Mesendoderm (in vitro differentiated cells): ENCODE measurements around the gene TREML2.

ENCODE experiments used
- DNase-seq: peaks from one replicate; pipeline ENCODE4 v3.0.0; 2013
- H2AK5ac ChIP-seq: 2 replicates; pipeline ENCODE4 v1.6.1; 2013; ENCODE audit warnings: low read length, inconsistent platforms
- H2BK120ac ChIP-seq: 2 replicates; pipeline ENCODE4 v1.6.1; 2013; ENCODE audit warnings: low read depth, mild to moderate bottlenecking, low read length, moderate library complexity, mixed read lengths
- H2BK15ac ChIP-seq: replicated peaks from 2 replicates; pipeline ENCODE4 v1.6.1; 2013; ENCODE audit warnings: low read depth, mild to moderate bottlenecking, moderate library complexity
- H2BK5ac ChIP-seq: 2 replicates; pipeline ENCODE4 v1.6.1; 2013; ENCODE audit warnings: low read length, inconsistent platforms
- H3K18ac ChIP-seq: 2 replicates; pipeline ENCODE4 v1.6.1; 2013; ENCODE audit warnings: mild to moderate bottlenecking, low read length, mixed read lengths
- H3K23ac ChIP-seq: one replicate; pipeline ENCODE4 v1.6.1; 2013; ENCODE audit warnings: low read length
- H3K27ac ChIP-seq: 2 replicates; pipeline ENCODE4 v1.5.1; 2013; ENCODE audit warnings: low read depth, mild to moderate bottlenecking, inconsistent platforms, low read length, moderate library complexity
- H3K27me3 ChIP-seq: 2 replicates; pipeline ENCODE4 v1.6.1; 2013; ENCODE audit warnings: low read length, control low read depth, mild to moderate bottlenecking, inconsistent platforms; ENCODE audit not compliant: insufficient read depth, poor library complexity
- H3K36me3 ChIP-seq: 2 replicates; pipeline ENCODE4 v1.6.1; 2013; ENCODE audit warnings: low read length, inconsistent platforms; ENCODE audit not compliant: control insufficient read depth, insufficient read depth
- H3K4ac ChIP-seq: one replicate; pipeline ENCODE4 v1.6.1; 2013; ENCODE audit warnings: low read depth, mild to moderate bottlenecking, low read length, moderate library complexity
- H3K4me1 ChIP-seq: 2 replicates; pipeline ENCODE4 v1.6.1; 2013; ENCODE audit warnings: low read depth, low read length, inconsistent platforms; ENCODE audit not compliant: control insufficient read depth
- H3K4me2 ChIP-seq: 2 replicates; pipeline ENCODE4 v1.6.1; 2013; ENCODE audit warnings: low read length
- H3K4me3 ChIP-seq: 2 replicates; pipeline ENCODE4 v1.5.1; 2013; ENCODE audit warnings: mild to moderate bottlenecking, low read length
- H3K56ac ChIP-seq: one replicate; pipeline ENCODE4 v1.6.1; 2013; ENCODE audit warnings: low read length
- H3K79me1 ChIP-seq: 2 replicates; pipeline ENCODE4 v1.6.1; 2013; ENCODE audit warnings: low read length, inconsistent platforms
- H3K79me2 ChIP-seq: 2 replicates; pipeline ENCODE4 v1.6.1; 2013; ENCODE audit warnings: mild to moderate bottlenecking, low read length; ENCODE audit not compliant: control insufficient read depth, insufficient read depth
- H3K9ac ChIP-seq: 2 replicates; pipeline ENCODE4 v1.6.1; 2013; ENCODE audit warnings: low read length, inconsistent platforms
- H4K5ac ChIP-seq: one replicate; pipeline ENCODE4 v1.6.1; 2013; ENCODE audit warnings: low read length
- H4K8ac ChIP-seq: one replicate; pipeline ENCODE4 v1.6.1; 2013; ENCODE audit warnings: low read depth, mild to moderate bottlenecking, control low read depth, low read length, moderate library complexity
- WGBS: extraction: QIAGEN DNeasy Blood & Tissue Kit; methylation state at CpG from one replicate; pipeline ENCODE4 v1.1.7; 2013; ENCODE audit warnings: low lambda C conversion rate, missing lambda C conversion rate; ENCODE audit not compliant: insufficient coverage; ENCODE audit errors: extremely low coverage; 5-methylcytosine and 5-hydroxymethylcytosine counted together

The TREML2 gene

DNA sequence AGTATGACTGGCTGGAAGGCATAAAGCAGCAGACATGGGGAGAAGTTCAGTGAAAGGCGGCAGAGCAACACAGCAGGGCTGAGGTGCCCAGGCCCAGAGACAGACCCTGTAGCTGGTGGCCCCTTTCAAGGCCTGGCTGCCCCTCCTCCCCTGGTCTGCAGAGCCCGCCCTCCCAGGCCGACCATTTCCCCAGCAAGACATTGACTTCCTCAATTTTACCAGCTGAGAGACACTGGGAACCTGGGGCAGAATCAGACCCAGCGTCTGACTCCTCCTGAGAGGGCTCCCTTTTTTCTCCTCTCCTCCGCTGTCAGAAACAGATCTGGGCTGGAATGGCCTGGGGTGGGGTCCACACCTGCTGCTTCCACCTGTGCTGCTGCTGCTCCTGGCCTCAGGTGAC lies 27.1 kb upstream of the TREML2 start, which contains the start of gene TREML4:
Gene TREML4 (plus strand): TSS at position 254 of the 400 bp plus-strand sequence. CDS start 79 bp downstream, at position 333.
- Histone ChIP-seq H3K4me3 (no peak within 1 kb of the TSS), H2BK5ac (no peak within 1 kb of the TSS), H3K4ac (no peak within 1 kb of the TSS), H3K27ac (no peak within 1 kb of the TSS), H2BK15ac (no peak within 1 kb of the TSS), H3K18ac (no peak within 1 kb of the TSS), H3K23ac (no peak within 1 kb of the TSS), H3K36me3 (no peaks in the 10 kb centered on the region), H2AK5ac (no peak within 1 kb of the TSS), H3K9ac (no peak within 1 kb of the TSS), H4K8ac (no peak within 1 kb of the TSS), H3K4me2 (no peak within 1 kb of the TSS), H2BK120ac (no peak within 1 kb of the TSS), H3K27me3 (no peaks in the 10 kb centered on the region), H3K4me1 (no peaks in the 10 kb centered on the region), H3K56ac (peak within 1 kb of the TSS; percentile 13), H3K79me1 (no peaks in the 10 kb centered on the region), H4K5ac (no peak within 1 kb of the TSS), H3K79me2 (no peaks in the 10 kb centered on the region)
- no peak for DNase-seq
- WGBS, result no CpG with 5 or more reads among the region's 5 CpGs

DNA sequence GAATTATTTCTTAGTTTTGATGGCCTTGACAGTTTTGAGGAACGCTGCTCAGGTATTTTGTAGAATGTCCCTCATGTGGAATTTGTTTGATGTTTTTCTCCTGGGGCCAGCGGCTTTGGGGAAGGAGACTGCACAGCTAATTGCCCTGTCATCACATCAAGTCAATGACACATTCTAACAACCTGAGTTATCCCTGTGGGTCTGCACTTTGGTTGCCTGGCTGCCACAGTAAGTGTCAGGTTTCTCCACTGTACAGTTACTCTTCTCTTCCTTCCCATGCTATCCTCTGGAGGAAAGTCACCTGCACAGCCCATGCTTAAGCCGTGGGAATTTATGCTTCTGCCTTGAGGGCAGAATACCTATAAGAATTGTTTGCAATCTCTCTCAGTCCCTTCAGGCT lies 25.8 kb upstream of the TREML2 start:
- H3K4ac ChIP-seq, result no peak overlapping the region
- no peaks in the 10 kb centered on the region for H3K36me3 ChIP-seq
- H3K4me3 ChIP-seq, result no peak overlapping the region
- no peaks in the 10 kb centered on the region for H3K79me1 ChIP-seq
- H3K18ac ChIP-seq, result no peak overlapping the region
- no peak overlapping the region for H3K27ac ChIP-seq
- no peak overlapping the region for H3K4me2 ChIP-seq
- no peak overlapping the region for H3K56ac ChIP-seq
- no peak for DNase-seq
- no peaks in the 10 kb centered on the region for H3K4me1 ChIP-seq
- H3K9ac ChIP-seq, result no peak overlapping the region
- no peak overlapping the region for H2AK5ac ChIP-seq
- no peak overlapping the region for H2BK15ac ChIP-seq
- no peak overlapping the region for H4K5ac ChIP-seq
- no peak overlapping the region for H3K23ac ChIP-seq
- no peaks in the 10 kb centered on the region for H3K27me3 ChIP-seq
- WGBS, result no CpG with 5 or more reads among the region's 3 CpGs
- H2BK5ac ChIP-seq, result no peak overlapping the region
- H2BK120ac ChIP-seq, result no peak overlapping the region
- H3K79me2 ChIP-seq, result no peaks in the 10 kb centered on the region
- H4K8ac ChIP-seq, result no peak overlapping the region

DNA sequence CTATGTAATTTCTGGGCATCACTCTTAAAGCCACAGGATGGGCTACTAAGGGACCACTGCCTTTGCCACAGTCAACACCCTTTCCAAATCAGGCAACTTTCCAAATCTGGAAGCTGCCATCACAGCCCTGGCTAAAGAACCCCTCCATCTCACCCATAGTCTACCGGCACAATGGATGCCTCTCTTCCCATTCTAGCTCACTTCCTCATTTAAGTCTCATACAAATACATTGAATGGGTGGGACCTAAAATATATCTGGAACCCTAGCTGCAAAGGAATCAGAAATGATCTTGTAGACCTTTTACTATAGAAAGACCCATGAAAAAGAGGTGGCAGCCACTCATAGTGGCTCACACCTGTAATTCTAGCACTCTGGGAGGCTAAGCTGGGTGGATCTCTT lies 23.9 kb upstream of the TREML2 start:
- H3K4ac ChIP-seq, result no peak overlapping the region
- H3K36me3 ChIP-seq, result no peaks in the 10 kb centered on the region
- H2BK5ac ChIP-seq, result no peak overlapping the region
- no peak overlapping the region for H3K27ac ChIP-seq
- no peak overlapping the region for H3K18ac ChIP-seq
- H3K79me2 ChIP-seq, result no peaks in the 10 kb centered on the region
- no peak overlapping the region for H3K4me3 ChIP-seq
- no peaks in the 10 kb centered on the region for H3K27me3 ChIP-seq
- H3K23ac ChIP-seq, result no peak overlapping the region
- no peak overlapping the region for H4K5ac ChIP-seq
- no peaks in the 10 kb centered on the region for H3K4me1 ChIP-seq
- H3K4me2 ChIP-seq, result no peak overlapping the region
- H3K9ac ChIP-seq, result no peak overlapping the region
- no peaks in the 10 kb centered on the region for H3K79me1 ChIP-seq
- no peak overlapping the region for H2AK5ac ChIP-seq
- no peak overlapping the region for H2BK120ac ChIP-seq
- WGBS, result no CpG with 5 or more reads among the region's 1 CpG
- no peak overlapping the region for H4K8ac ChIP-seq
- H2BK15ac ChIP-seq, result no peak overlapping the region
- no peak overlapping the region for H3K56ac ChIP-seq
- no peak for DNase-seq

DNA sequence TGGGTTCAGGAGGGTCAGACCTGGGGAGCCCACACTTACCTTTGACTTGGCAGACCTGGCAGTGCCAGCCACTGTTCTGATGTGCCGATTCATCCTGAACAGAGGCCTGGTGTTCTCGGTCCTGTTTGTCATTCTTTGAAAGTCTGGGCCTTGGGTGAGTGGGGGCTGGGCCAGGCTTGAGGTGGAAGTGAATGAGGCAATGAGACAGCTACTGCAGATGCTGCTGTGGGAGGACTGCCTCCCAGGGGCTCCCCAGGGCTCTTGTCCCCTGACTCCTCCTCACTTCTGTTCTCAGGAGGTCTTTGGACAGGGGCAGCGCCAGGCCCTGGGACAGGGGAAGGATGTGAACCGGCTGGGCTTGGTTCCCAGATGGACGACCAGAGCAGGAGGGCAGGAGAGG lies 21.6 kb upstream of the TREML2 start:
- Histone ChIP-seq H3K79me1 (no peaks in the 10 kb centered on the region), H2BK15ac (no peak overlapping the region), H3K56ac (no peak overlapping the region), H3K4me3 (no peak overlapping the region), H3K23ac (no peak overlapping the region), H3K4me2 (no peak overlapping the region), H3K36me3 (no peaks in the 10 kb centered on the region), H2AK5ac (no peak overlapping the region), H3K18ac (no peak overlapping the region), H3K9ac (no peak overlapping the region), H3K27me3 (no peaks in the 10 kb centered on the region), H4K8ac (no peak overlapping the region), H3K4me1 (no peaks in the 10 kb centered on the region), H2BK120ac (no peak overlapping the region), H3K79me2 (no peaks in the 10 kb centered on the region), H4K5ac (no peak overlapping the region), H3K4ac (no peak overlapping the region), H2BK5ac (no peak overlapping the region), H3K27ac (no peak overlapping the region)
- no peak for DNase-seq
- WGBS, result no CpG with 5 or more reads among the region's 5 CpGs

DNA sequence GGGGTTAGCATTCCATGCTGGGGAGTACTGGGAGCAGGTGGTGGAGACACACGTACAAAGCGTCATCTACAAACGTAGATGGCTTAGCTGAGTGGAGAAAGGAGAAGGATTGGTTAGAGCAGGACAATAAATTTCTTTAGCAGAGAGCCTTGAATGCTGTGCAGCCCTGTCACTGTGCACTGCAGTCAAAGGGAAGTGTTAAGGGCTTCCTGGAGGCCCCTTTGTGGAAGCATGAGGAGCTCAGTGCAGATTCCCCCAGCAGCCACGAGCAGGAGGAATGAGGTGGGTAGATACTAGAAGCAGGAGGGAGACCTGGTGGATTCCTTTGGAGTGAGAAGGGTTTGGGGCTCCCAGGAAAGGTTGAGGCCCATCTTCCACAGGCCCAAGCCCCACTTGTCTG lies 21.1 kb upstream of the TREML2 start:
- Histone ChIP-seq H2AK5ac (no peak overlapping the region), H3K27me3 (no peaks in the 10 kb centered on the region), H4K8ac (no peak overlapping the region), H3K9ac (no peak overlapping the region), H2BK120ac (no peak overlapping the region), H2BK5ac (no peak overlapping the region), H3K23ac (no peak overlapping the region), H3K79me2 (no peaks in the 10 kb centered on the region), H3K4me1 (no peaks in the 10 kb centered on the region), H3K56ac (no peak overlapping the region), H3K4me2 (no peak overlapping the region), H3K79me1 (no peaks in the 10 kb centered on the region), H3K27ac (no peak overlapping the region), H3K36me3 (no peaks in the 10 kb centered on the region), H4K5ac (no peak overlapping the region), H3K4me3 (no peak overlapping the region), H3K4ac (no peak overlapping the region), H3K18ac (no peak overlapping the region), H2BK15ac (no peak overlapping the region)
- no CpG with 5 or more reads among the region's 4 CpGs for WGBS
- no peak for DNase-seq

DNA sequence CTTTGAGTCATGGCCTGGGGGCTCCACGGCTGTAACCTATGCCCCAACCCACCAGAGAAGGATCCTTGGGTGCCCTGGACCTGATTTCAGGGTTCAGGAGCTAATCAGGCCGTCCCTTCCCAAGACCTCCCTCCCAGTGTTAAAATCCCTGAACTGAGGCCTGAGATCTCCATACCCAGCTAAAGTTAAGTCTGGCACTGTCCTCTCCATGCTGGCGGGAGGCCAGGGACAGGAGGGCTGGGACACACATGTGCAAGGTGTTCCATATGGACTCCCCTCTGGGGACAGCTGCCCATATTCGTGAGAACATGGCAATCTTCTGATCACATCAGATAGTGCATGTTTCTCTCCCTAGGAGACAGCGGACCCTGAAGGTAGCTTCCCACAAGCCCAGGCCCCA lies 15.7 kb upstream of the TREML2 start:
- H3K27ac ChIP-seq, result no peak overlapping the region
- no peak overlapping the region for H2BK15ac ChIP-seq
- no peak overlapping the region for H2AK5ac ChIP-seq
- no peak overlapping the region for H3K4ac ChIP-seq
- H2BK120ac ChIP-seq, result no peak overlapping the region
- no peak overlapping the region for H3K4me3 ChIP-seq
- H3K4me1 ChIP-seq, result no peaks in the 10 kb centered on the region
- H3K56ac ChIP-seq, result no peak overlapping the region
- WGBS, result no CpG with 5 or more reads among the region's 5 CpGs
- no peaks in the 10 kb centered on the region for H3K79me1 ChIP-seq
- no peaks in the 10 kb centered on the region for H3K27me3 ChIP-seq
- H3K36me3 ChIP-seq, result no peaks in the 10 kb centered on the region
- H4K5ac ChIP-seq, result no peak overlapping the region
- H2BK5ac ChIP-seq, result no peak overlapping the region
- DNase-seq, result no peak
- H3K79me2 ChIP-seq, result no peaks in the 10 kb centered on the region
- no peak overlapping the region for H3K18ac ChIP-seq
- no peak overlapping the region for H3K4me2 ChIP-seq
- H3K9ac ChIP-seq, result no peak overlapping the region
- no peak overlapping the region for H3K23ac ChIP-seq
- no peak overlapping the region for H4K8ac ChIP-seq
